GM12801 (cell line): ENCODE data around the gene HOXA4.

Experiments
- CTCF ChIP-seq: IDR thresholded peaks from one replicate; pipeline ENCODE4 v1.5.1; 2011; ENCODE audit warnings: control low read depth; ENCODE audit not compliant: insufficient read length; ENCODE audit errors: extremely low read depth

The HOXA4 gene

GRCh38 chr7:27111751-27112277, 18.7 kb downstream of the HOXA4 start:
- TF ChIP-seq CTCF = no peak

GRCh38 chr7:27111042-27111750, 19.4 kb downstream of the HOXA4 start:
- TF ChIP-seq CTCF = no peak

- no peak for TF ChIP-seq CTCF
Observed at GRCh38 chr7:27110186-27111031, 20.1 kb downstream of the HOXA4 start.

GRCh38 chr7:27109466-27110185, 20.9 kb downstream of the HOXA4 start:
- no peak for TF ChIP-seq CTCF

- no peak for TF ChIP-seq CTCF
Observed at GRCh38 chr7:27108390-27109127, 22.0 kb downstream of the HOXA4 start.

GRCh38 chr7:27107391-27108381, 22.9 kb downstream of the HOXA4 start:
- TF ChIP-seq CTCF = no peak
